ENCODE measurements around the gene PTGIR.
A peak's percentile ranks its signal among the peaks of the same experiment; 100 is the strongest.
"Not testable (repeated sequence)": the region's sequence is repeated elsewhere in the genome, so short reads cannot be mapped to it uniquely, and the experiment has no call there.

Gene PTGIR

GRCh38 chr19:46639358-46640182 lies 14.7 kb upstream of the PTGIR start:
- no peak for DNase-seq (ENCODE audit: low read depth in 2 of 3, low spot score in 1 of 3)

- DNase-seq (ENCODE audit: low read depth in 2 of 3, low spot score in 1 of 3), result no peak
Observed at GRCh38 chr19:46637224-46637623, 12.3 kb upstream of the PTGIR start.

- DNase-seq (ENCODE audit: low read depth in 2 of 3, low spot score in 1 of 3), result no peak
Observed at GRCh38 chr19:46635920-46636761, 11.3 kb upstream of the PTGIR start, which contains the start of gene GNG8. Gene GNG8, minus strand, starts transcription at chr19:46636202. Its CDS starts 1,520 bp downstream, at chr19:46634682.

- DNase-seq (ENCODE audit: low read depth in 2 of 3, low spot score in 1 of 3), result no peak
Observed at GRCh38 chr19:46634656-46635218, 9.8 kb upstream of the PTGIR start.

- peak; percentile 93 to 99 (median 96) for DNase-seq (ENCODE audit: low read depth in 2 of 3, low spot score in 1 of 3)
Observed at GRCh38 chr19:46634045-46634655, 9.3 kb upstream of the PTGIR start.

GRCh38 chr19:46633130-46633529 lies 8.2 kb upstream of the PTGIR start:
- no peak for DNase-seq (ENCODE audit: low read depth in 2 of 3, low spot score in 1 of 3)

GRCh38 chr19:46631481-46631880 lies 6.6 kb upstream of the PTGIR start:
- no peak for DNase-seq (ENCODE audit: low read depth in 2 of 3, low spot score in 1 of 3)

GRCh38 chr19:46630586-46631205 lies 5.8 kb upstream of the PTGIR start:
- no peak for DNase-seq (ENCODE audit: low read depth in 2 of 3, low spot score in 1 of 3)

- no peak for DNase-seq (ENCODE audit: low read depth in 2 of 3, low spot score in 1 of 3)
Observed at GRCh38 chr19:46629546-46630025, 4.7 kb upstream of the PTGIR start.

GRCh38 chr19:46628970-46629369 lies 4.1 kb upstream of the PTGIR start:
- not testable (repeated sequence) for DNase-seq (ENCODE audit: low read depth in 2 of 3, low spot score in 1 of 3)

GRCh38 chr19:46626446-46626845 lies 1.6 kb upstream of the PTGIR start:
- DNase-seq (ENCODE audit: low read depth in 2 of 3, low spot score in 1 of 3), result no peak

- no peak for DNase-seq (ENCODE audit: low read depth in 2 of 3, low spot score in 1 of 3)
Observed at GRCh38 chr19:46625731-46626130, 842 bp upstream of the PTGIR start.

GRCh38 chr19:46623915-46624502 lies 880 bp downstream of the PTGIR start:
- DNase-seq (ENCODE audit: low read depth in 2 of 3, low spot score in 1 of 3), result no peak

- DNase-seq (ENCODE audit: low read depth in 2 of 3, low spot score in 1 of 3), result no peak
Observed at GRCh38 chr19:46622118-46622446, 2.8 kb downstream of the PTGIR start.

- DNase-seq (ENCODE audit: low read depth in 2 of 3, low spot score in 1 of 3), result no peak
Observed at GRCh38 chr19:46621191-46622117, 3.4 kb downstream of the PTGIR start.

- DNase-seq (ENCODE audit: low read depth in 2 of 3, low spot score in 1 of 3), result no peak
Observed at GRCh38 chr19:46620716-46621115, 4.2 kb downstream of the PTGIR start.

GRCh38 chr19:46620267-46620666 lies 4.6 kb downstream of the PTGIR start:
- no peak for DNase-seq (ENCODE audit: low read depth in 2 of 3, low spot score in 1 of 3)

- DNase-seq (ENCODE audit: low read depth in 2 of 3, low spot score in 1 of 3), result no peak
Observed at GRCh38 chr19:46618670-46619231, 6.1 kb downstream of the PTGIR start.

- DNase-seq (ENCODE audit: low read depth in 2 of 3, low spot score in 1 of 3), result no peak
Observed at GRCh38 chr19:46617601-46618000, 7.3 kb downstream of the PTGIR start.

Data from stimulated activated CD4-positive, alpha-beta T cell treated with anti-CD3 and anti-CD28 coated beads, Interleukin-12 subunit alpha, Interleukin-12 subunit beta, amount 100 ng/mL, for 48 hours (primary cell).